HCT116 (cell line): ENCODE measurements around the gene CCDC61. TPM values are rescaled to one million over a fixed set of nuclear protein-coding genes. Genes with fewer than 3 reads are reported as not detected.

Source experiments
- ATAC-seq: fragments of 200-7000 bp; cut with Tn5 transposase; 2 replicates; pipeline ENCODE4 v1.9.1; 2020; ENCODE audit warnings: mild to moderate bottlenecking, moderate library complexity
- BruUV-seq: library from RNA; stranded (reverse); fragments of 400-500 nt; replicated peaks from 2 replicates; lab custom pipeline; 2021; lab: Mats Ljungman, UMichigan
- CTCF ChIA-PET: fragments of 300-600 bp; sonication (Branson Sonifier 250); formaldehyde crosslinking; loops from one replicate; lab custom pipeline; 2021; ENCODE audit warnings: antibody characterized with exemption; lab: Charles Lee
- POLR2A ChIA-PET: fragments of 300-600, 350-600 bp; sonication (Branson Sonifier 250); formaldehyde crosslinking; loops from one replicate; lab custom pipeline; 2021; ENCODE audit warnings: antibody characterized with exemption; lab: Charles Lee
- RAD21 ChIA-PET, 2 experiments: fragments of 300-600 bp; sonication (Branson Sonifier 250); formaldehyde crosslinking; loops; one replicate each; lab custom pipeline; 2023; ENCODE audit warnings: low total read pairs in 2 of 2; ENCODE audit not compliant: uncharacterized antibody in 2 of 2, unreplicated experiment in 2 of 2, low non-redundant PET in 1 of 2; lab: Charles Lee
- DNase-seq: peaks from one replicate; pipeline ENCODE4 v3.0.0-alpha.2; 2010; ENCODE audit warnings: low read depth, low spot score
- H2AFZ ChIP-seq: fragments of 200-600 bp; shearing (Covaris generic), sonication (generic); 2 replicates; pipeline ENCODE4 v1.6.1; 2017; ENCODE audit warnings: low read depth, mixed run types, mixed read lengths, antibody characterized with exemption, low read length; ENCODE audit not compliant: poor library complexity, severe bottlenecking
- H3K27ac ChIP-seq: 2 replicates; pipeline ENCODE4 v1.5.1; 2012; ENCODE audit warnings: low read depth, low read length
- H3K27me3 ChIP-seq: fragments of 200-600 bp; sonication (generic); 2 replicates; pipeline ENCODE4 v1.6.1; 2016; ENCODE audit warnings: mixed run types, low read length, mixed read lengths; ENCODE audit not compliant: insufficient read depth
- H3K36me3 ChIP-seq, 2 experiments: fragments of 200-500 bp in 1 of 2; fragments of 200-600 bp in 1 of 2; sonication (Bioruptor generic) in 1 of 2; sonication (generic) in 1 of 2; 2 replicates each; pipeline versions ENCODE4 v1.5.1 to v1.6.1; 2014 to 2016; ENCODE audit warnings: low read length in 2 of 2, inconsistent platforms in 1 of 2, mixed read lengths in 1 of 2, mixed run types in 1 of 2; ENCODE audit not compliant: insufficient read depth in 2 of 2, control insufficient read depth in 1 of 2
- H3K4me1 ChIP-seq, 2 experiments: fragments of 200-600 bp in 1 of 2; sonication (generic) in 1 of 2; 2 replicates each; pipeline versions ENCODE4 v1.5.1 to v1.6.1; 2012 to 2017; ENCODE audit warnings: low read length in 2 of 2, inconsistent platforms in 1 of 2, mild to moderate bottlenecking in 1 of 2, mixed read lengths in 1 of 2, mixed run types in 1 of 2, moderate library complexity in 1 of 2; ENCODE audit not compliant: insufficient read depth in 2 of 2, control insufficient read depth in 1 of 2
- H3K4me2 ChIP-seq: fragments of 200-600 bp; sonication (generic); 2 replicates; pipeline ENCODE4 v1.6.1; 2017; ENCODE audit warnings: mixed run types, low read length, mixed read lengths
- H3K4me3 ChIP-seq, 2 experiments: fragments of 200-600 bp in 1 of 2; sonication (generic) in 1 of 2; replicated peaks in 1 of 2; 2 replicates each; pipeline ENCODE4 v1.5.1; 2011 to 2016; ENCODE audit warnings: low read length in 2 of 2, control low read depth in 1 of 2, low read depth in 1 of 2, mild to moderate bottlenecking in 1 of 2, mixed read lengths in 1 of 2, mixed run types in 1 of 2
- H3K79me2 ChIP-seq: fragments of 200-600 bp; sonication (generic); 2 replicates; pipeline ENCODE4 v1.6.1; 2017; ENCODE audit warnings: mild to moderate bottlenecking, mixed run types, low read length, moderate library complexity, mixed read lengths; ENCODE audit not compliant: insufficient read depth
- H3K9ac ChIP-seq: fragments of 200-600 bp; sonication (generic); 2 replicates; pipeline ENCODE4 v1.6.1; 2016; ENCODE audit warnings: low read length, mixed read lengths
- H3K9me2 ChIP-seq: fragments of 200-600 bp; sonication (generic), shearing (Covaris generic); 2 replicates; pipeline ENCODE4 v1.6.1; 2017; ENCODE audit warnings: mixed run types, mild to moderate bottlenecking, moderate library complexity; ENCODE audit not compliant: insufficient read depth
- H3K9me3 ChIP-seq, 2 experiments: fragments of 200-500 bp in 1 of 2; fragments of 200-600 bp in 1 of 2; sonication (Bioruptor generic) in 1 of 2; sonication (generic) in 1 of 2; 2 replicates each; pipeline ENCODE4 v1.6.1; 2014 to 2017; ENCODE audit warnings: low read length in 2 of 2, mixed read lengths in 2 of 2, inconsistent platforms in 1 of 2, low read depth in 1 of 2, mild to moderate bottlenecking in 1 of 2, mixed run types in 1 of 2, moderate library complexity in 1 of 2; ENCODE audit not compliant: control insufficient read depth in 1 of 2, insufficient read depth in 1 of 2
- H4K20me1 ChIP-seq: fragments of 200-600 bp; sonication (generic), shearing (Covaris generic); 2 replicates; pipeline ENCODE4 v1.6.1; 2017; ENCODE audit warnings: mixed run types, mild to moderate bottlenecking, moderate library complexity; ENCODE audit not compliant: insufficient read depth
- ATF3 ChIP-seq: IDR thresholded peaks from 2 replicates; pipeline ENCODE4 v1.6.1; 2012
- CBX3 ChIP-seq: IDR thresholded peaks from 2 replicates; pipeline ENCODE4 v1.6.1; 2012; ENCODE audit warnings: low read depth
- CEBPB ChIP-seq: IDR thresholded peaks from 2 replicates; pipeline ENCODE4 v1.6.1; 2012; ENCODE audit warnings: low read depth
- CTCF ChIP-seq, 3 experiments: fragments of 200-600 bp in 1 of 3; sonication (generic) in 1 of 3; IDR thresholded peaks in 2 of 3; conservative IDR thresholded peaks in 1 of 3; 2 replicates each; pipeline ENCODE4 v1.5.1; 2012 to 2017; ENCODE audit warnings: low read depth in 2 of 3, low read length in 2 of 3, antibody characterized with exemption in 1 of 3, borderline replicate concordance in 1 of 3, control low read depth in 1 of 3, mild to moderate bottlenecking in 1 of 3, mixed read lengths in 1 of 3, mixed run types in 1 of 3, moderate library complexity in 1 of 3; ENCODE audit not compliant: insufficient read depth in 1 of 3
- EZH2 ChIP-seq: fragments of 200-600 bp; sonication (generic); IDR thresholded peaks from 2 replicates; pipeline ENCODE4 v1.6.1; 2017; ENCODE audit warnings: antibody characterized with exemption, mixed run types
- REST ChIP-seq: IDR thresholded peaks from 2 replicates; pipeline ENCODE4 v1.6.1; 2012; ENCODE audit warnings: low read depth
- SIN3A ChIP-seq: IDR thresholded peaks from 2 replicates; pipeline ENCODE4 v1.6.1; 2012; ENCODE audit warnings: low read depth
- SRF ChIP-seq: IDR thresholded peaks from 2 replicates; pipeline ENCODE4 v1.6.1; 2012; ENCODE audit warnings: low read depth
- ZBTB33 ChIP-seq: IDR thresholded peaks from 2 replicates; pipeline ENCODE4 v1.6.1; 2011; ENCODE audit warnings: mild to moderate bottlenecking, low read length, moderate library complexity; ENCODE audit not compliant: insufficient replicate concordance; ENCODE audit errors: extremely low read depth
- intact Hi-C: fragments of 100-400 bp; cut with micrococcal nuclease; formaldehyde crosslinking; loops from 2 replicates; pipeline ENCODE4 v1.10.0; 2022
- total RNA-seq: library from RNA; stranded (reverse); gene quantifications from one replicate; pipeline ENCODE4 v1.2.1, GENCODE V29; 2021; ENCODE audit not compliant: unreplicated experiment

Gene CCDC61
- total RNA-seq, 1 experiment from 2014 or later: 12.2 TPM

- BruUV-seq: no TSS peak
- Histone ChIP-seq H3K4me3 (no peak overlapping the region), H3K27me3 (peaks cover 6% of the 10 kb centered on the region; the same call in 1 of the 2 replicates), H3K36me3 (no peaks in the 10 kb centered on the region), H3K4me2 (no peak overlapping the region), H3K79me2 (no peaks in the 10 kb centered on the region), H3K4me1 (peaks cover 10 to 22% of the 10 kb centered on the region in 2 experiments; a peak in 3 of 4 replicates), H3K9ac (no peak overlapping the region), H3K9me3 (no peaks in the 10 kb centered on the region), H2AFZ (no peak overlapping the region), H3K9me2 (no peaks in the 10 kb centered on the region), H4K20me1 (no peaks in the 10 kb centered on the region), H3K27ac (no peak overlapping the region)
- intact Hi-C loops: no loop called here
- no peak for DNase-seq
- POLR2A ChIA-PET: no interaction called here
- CTCF ChIA-PET: no interaction called here
- TF ChIP-seq ZBTB33 (no peak), EZH2 (no peak), CTCF (IDR thresholded peaks at IDR 0.05 in 2 of 3, conservative IDR thresholded peaks at IDR 0.05 in 1 of 3; ENCODE audit: borderline replicate concordance in 1 of 3, insufficient read depth in 1 of 3, low read depth in 2 of 3, low read length in 2 of 3) (no peak), SRF (no peak), CEBPB (no peak), ATF3 (no peak), SIN3A (no peak), REST (no peak), CBX3 (no peak)
- RAD21 ChIA-PET: no interaction called here
- no peak for ATAC-seq
Observed at GRCh38 chr19:45958320-45958719, 36.9 kb upstream of the CCDC61 start.
